Left ventricle myocardium inferior (tissue), 1 donor: ENCODE data around the gene UMPS. TPM values are rescaled to one million over a fixed set of nuclear protein-coding genes. Genes with fewer than 3 reads are reported as not detected.

Source experiments
- DNase-seq: peaks from one replicate; pipeline ENCODE4 v3.0.0-alpha.2; 2020
- H3K27ac ChIP-seq: fragments of 200-600 bp; replicated peaks from 2 replicates; pipeline ENCODE4 v1.8.0; 2021
- H3K27me3 ChIP-seq: fragments of 200-600 bp; 2 replicates; pipeline ENCODE4 v1.8.0; 2021; ENCODE audit warnings: low read depth
- H3K36me3 ChIP-seq: fragments of 200-600 bp; 2 replicates; pipeline ENCODE4 v1.8.0; 2021
- H3K4me1 ChIP-seq: fragments of 200-600 bp; 2 replicates; pipeline ENCODE4 v1.8.0; 2021
- H3K4me3 ChIP-seq: fragments of 200-600 bp; 2 replicates; pipeline ENCODE4 v1.8.0; 2021; ENCODE audit warnings: mild to moderate bottlenecking, moderate library complexity
- H3K9me3 ChIP-seq: fragments of 200-600 bp; replicated peaks from 2 replicates; pipeline ENCODE4 v1.8.0; 2021
- intact Hi-C: fragments of 100-400 bp; cut with micrococcal nuclease; formaldehyde crosslinking; loops from one replicate; pipeline ENCODE4 v1.11.0; 2022
- total RNA-seq: library from RNA; stranded (reverse); fragmentation: NEBNext Ultra II Directional; extraction: Animal tissue kit (Norgen Biotek cat#: 25700); gene quantifications from one replicate; pipeline ENCODE4 v1.2.1, GENCODE V29; 2021
- TF ChIP-seq, protein P1 (sequence below): fragments of 200-600 bp; IDR thresholded peaks from 2 replicates; pipeline ENCODE4 v1.8.0; 2021; ENCODE audit warnings: antibody characterized with exemption, mild to moderate bottlenecking, borderline replicate concordance
- donor health status: DM: no; HTN: yes; CAD: no; lungs with severe emphysema.

Gene UMPS
- total RNA-seq, 1 donor from 2014 or later: 9.0 TPM

DNA sequence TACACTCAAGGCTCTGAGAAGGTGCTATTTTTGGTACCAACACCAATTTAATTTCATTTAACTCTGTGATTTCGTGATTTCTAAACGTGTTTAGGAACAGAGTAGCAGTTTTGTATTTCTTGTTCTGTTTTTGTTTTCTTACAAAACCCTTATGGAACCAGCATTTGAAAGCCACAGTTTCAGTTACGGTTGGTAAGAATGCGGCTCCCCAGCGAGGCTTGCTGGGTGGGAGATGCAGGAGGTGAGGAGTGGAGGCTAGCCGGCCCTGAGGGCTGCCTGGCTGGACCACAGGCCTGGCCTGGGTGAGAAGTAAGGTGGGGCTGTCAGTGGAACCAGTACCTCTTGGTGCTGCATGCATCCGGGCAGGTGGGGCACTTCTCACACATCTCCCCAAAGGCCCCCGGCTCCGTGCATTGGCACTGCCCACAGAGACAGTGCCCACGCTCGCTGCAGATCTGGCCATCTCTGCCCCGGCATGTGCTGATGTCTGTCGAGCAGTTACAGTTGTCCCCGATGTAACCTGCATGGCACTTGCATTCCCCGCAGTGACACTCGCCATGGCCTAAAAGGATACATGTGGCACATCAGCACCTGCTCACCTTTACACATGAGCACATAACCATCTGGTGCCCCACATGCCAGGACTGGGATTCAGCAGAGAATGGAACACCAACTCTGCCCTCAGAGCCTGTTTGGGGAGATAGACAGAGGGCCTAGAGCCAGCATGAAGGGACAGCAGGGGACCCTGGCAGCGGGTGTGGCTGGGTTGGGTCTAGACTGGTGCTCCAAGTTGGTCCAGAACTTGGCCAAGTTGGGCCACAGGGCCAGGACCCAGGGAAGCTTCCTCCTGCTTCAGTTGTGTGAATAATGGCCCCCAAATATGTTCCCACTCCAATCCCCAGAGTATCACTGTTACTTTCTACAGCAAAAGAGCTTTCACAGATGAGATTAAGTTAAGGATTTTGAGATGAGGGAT, 43.4 kb downstream of the UMPS start:
- H3K36me3 ChIP-seq: peaks cover 4% of the 10 kb centered on the region
- H3K27ac ChIP-seq: peak overlapping the region; percentile 84
- no peaks in the 10 kb centered on the region for H3K27me3 ChIP-seq
- no peaks in the 10 kb centered on the region for H3K9me3 ChIP-seq
- H3K4me3 ChIP-seq: no peak overlapping the region
- peaks cover 95% of the 10 kb centered on the region for H3K4me1 ChIP-seq
- intact Hi-C loops: no loop called here
- TF ChIP-seq, protein P1, sequence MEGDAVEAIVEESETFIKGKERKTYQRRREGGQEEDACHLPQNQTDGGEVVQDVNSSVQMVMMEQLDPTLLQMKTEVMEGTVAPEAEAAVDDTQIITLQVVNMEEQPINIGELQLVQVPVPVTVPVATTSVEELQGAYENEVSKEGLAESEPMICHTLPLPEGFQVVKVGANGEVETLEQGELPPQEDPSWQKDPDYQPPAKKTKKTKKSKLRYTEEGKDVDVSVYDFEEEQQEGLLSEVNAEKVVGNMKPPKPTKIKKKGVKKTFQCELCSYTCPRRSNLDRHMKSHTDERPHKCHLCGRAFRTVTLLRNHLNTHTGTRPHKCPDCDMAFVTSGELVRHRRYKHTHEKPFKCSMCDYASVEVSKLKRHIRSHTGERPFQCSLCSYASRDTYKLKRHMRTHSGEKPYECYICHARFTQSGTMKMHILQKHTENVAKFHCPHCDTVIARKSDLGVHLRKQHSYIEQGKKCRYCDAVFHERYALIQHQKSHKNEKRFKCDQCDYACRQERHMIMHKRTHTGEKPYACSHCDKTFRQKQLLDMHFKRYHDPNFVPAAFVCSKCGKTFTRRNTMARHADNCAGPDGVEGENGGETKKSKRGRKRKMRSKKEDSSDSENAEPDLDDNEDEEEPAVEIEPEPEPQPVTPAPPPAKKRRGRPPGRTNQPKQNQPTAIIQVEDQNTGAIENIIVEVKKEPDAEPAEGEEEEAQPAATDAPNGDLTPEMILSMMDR: no peak
- DNase-seq: no peak

DNA sequence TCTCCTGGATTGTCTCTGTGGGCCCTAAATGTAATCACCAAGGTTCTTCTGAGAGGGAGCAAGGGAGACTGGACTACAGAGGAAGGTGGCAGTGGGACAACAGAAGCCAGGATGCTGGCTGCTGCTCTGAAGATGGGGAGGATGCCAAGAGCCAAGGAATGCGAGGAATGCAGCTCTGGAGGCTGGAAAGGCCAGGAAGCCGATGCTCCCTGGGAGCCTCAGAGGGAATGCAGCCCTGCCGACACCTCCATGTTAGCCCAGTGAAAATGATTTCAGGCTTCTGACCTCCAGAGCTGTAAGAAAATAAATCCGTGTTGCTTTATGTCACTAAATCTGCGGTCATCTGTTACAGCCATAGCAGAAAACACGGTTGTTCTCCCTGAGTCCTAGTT, 44.1 kb downstream of the UMPS start:
- Histone ChIP-seq H3K27me3 (no peaks in the 10 kb centered on the region), H3K4me3 (no peak overlapping the region), H3K27ac (peak overlapping the region; percentile 84), H3K9me3 (no peaks in the 10 kb centered on the region), H3K4me1 (peaks cover 97% of the 10 kb centered on the region), H3K36me3 (no peaks in the 10 kb centered on the region)
- intact Hi-C loops: no loop called here
- DNase-seq: peak; percentile 50
- TF ChIP-seq, protein P1: no peak

DNA sequence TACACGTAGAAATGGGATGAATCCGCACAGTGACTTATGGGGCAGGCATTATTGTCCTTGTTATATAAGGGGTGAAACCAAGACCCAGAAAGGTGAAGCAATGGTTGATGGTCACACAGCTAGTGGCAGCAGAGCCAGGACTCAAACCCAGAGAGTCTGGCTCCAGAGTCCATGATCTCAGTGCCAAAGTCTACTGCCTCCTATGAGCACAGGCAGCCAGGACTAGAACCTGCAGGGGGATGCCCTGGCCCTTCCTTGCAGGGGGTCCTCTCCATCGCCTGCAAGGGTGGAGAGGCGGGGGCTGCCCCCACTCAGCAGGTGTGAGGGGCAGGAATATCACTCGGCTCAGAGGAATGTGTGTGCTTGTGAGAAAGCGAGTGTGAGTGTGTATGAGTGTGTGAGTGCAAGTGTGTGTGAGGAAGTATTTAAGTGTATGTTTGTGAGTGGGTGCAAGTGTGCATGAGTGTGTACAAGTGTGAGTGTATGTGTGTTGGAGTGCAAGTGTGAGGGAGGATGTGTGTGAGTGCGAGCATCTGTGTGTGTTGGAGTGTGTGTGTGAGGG, 44.7 kb downstream of the UMPS start:
- H3K27ac ChIP-seq: peak overlapping the region; percentile 84
- H3K9me3 ChIP-seq: no peaks in the 10 kb centered on the region
- no peak for DNase-seq
- no peaks in the 10 kb centered on the region for H3K36me3 ChIP-seq
- intact Hi-C loops: no loop called here
- H3K27me3 ChIP-seq: no peaks in the 10 kb centered on the region
- H3K4me3 ChIP-seq: no peak overlapping the region
- TF ChIP-seq, protein P1: no peak
- H3K4me1 ChIP-seq: peaks cover 97% of the 10 kb centered on the region

DNA sequence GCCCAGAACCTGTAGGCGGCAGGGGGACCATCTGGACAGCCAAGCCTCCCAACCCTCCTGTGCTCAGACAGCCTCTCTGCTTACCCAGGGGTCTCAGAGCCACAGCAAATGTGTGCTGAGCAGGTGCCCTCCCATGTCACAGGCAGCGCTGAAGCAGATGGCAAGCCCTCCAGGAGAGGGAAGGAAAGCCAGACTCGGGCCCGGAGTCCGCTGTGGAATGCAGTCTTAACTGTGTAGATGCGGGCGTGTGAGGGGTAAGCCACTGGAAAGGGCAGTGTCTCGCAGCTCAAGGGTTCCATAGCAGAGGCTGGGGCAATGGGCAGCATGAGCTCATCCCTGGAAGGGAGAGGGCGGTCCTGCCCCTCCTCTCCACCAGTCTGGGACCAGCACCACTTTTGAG, 45.6 kb downstream of the UMPS start:
- intact Hi-C loops: no loop called here
- no peaks in the 10 kb centered on the region for H3K36me3 ChIP-seq
- no peaks in the 10 kb centered on the region for H3K9me3 ChIP-seq
- no peaks in the 10 kb centered on the region for H3K27me3 ChIP-seq
- no peak overlapping the region for H3K27ac ChIP-seq
- TF ChIP-seq, protein P1: no peak
- DNase-seq: no peak
- peaks cover 97% of the 10 kb centered on the region for H3K4me1 ChIP-seq
- H3K4me3 ChIP-seq: no peak overlapping the region

DNA sequence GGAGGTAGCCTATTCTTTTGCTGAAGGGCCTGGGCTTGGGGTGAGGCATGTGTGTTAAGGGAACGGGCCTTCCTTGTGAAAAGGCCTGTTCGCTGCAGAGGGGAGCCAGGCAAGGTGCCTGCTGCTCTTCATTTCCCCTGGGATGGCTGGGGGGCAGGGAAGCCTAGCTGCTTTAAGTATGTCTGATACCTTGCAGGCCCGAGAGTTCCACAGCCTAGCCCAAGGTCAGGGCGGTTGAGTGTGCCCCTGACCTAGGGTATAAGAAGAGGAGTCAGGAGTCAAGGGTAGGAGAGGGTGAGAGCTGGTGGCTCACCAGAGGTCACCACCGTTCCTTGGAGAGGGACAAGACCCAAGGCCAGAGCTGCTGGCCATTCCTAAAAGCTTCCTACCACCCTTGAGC, 46.6 kb downstream of the UMPS start:
- Histone ChIP-seq H3K36me3 (no peaks in the 10 kb centered on the region), H3K27ac (no peak overlapping the region), H3K27me3 (no peaks in the 10 kb centered on the region), H3K9me3 (no peaks in the 10 kb centered on the region), H3K4me3 (no peak overlapping the region), H3K4me1 (peaks cover 97% of the 10 kb centered on the region)
- TF ChIP-seq, protein P1: no peak
- DNase-seq: no peak
- intact Hi-C loops: no loop called here
